GM12873 (cell line): ENCODE results near the gene GNAZ.

ENCODE experiments used
- CTCF ChIP-seq: IDR thresholded peaks from 2 replicates; pipeline ENCODE4 v1.5.1; 2012; ENCODE audit warnings: low read depth, mild to moderate bottlenecking, moderate library complexity, low read length, control low read depth; ENCODE audit not compliant: insufficient read depth; ENCODE audit errors: missing control alignments

GNAZ gene

GRCh38 chr22:23032658-23033057, 37.7 kb upstream of the GNAZ start:
- no peak for TF ChIP-seq CTCF

DNA sequence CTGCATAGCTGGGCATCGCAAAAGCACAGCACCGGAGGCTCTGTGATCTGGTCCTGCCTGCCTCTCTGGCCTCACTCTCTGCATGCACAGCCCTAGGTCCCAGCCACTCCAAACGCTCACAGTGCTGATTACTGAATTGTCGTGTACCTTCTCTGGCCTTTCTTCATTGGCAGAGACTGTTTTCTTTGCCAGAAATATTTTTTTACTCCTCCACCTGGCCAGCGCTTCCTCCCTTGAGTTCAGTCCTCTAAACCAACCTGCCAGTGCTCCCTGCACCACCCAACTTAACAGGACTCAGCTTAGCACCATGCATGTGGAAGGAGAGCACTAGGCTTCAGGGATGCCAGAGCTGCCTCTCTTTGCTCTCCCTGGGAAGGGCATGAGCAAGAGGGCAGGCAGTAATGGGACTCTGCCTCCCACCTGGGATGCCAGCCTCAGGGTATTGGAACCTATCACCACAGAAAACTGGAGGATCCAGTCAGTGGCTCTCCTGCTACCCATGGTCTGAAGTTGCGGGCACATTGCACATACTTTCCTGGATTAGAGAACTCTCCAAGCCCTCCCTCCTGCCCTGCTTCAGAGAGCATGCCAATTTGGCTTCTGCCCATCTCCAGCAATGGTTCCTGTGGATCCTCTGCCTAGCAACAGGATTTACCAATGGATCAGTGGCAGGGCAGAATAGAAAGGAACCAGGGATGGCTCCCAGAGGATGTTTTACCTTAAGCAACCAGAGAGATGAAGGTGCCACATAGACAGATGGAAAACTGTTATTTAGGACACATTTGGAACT, 37.0 kb upstream of the GNAZ start:
- no peak for TF ChIP-seq CTCF

- TF ChIP-seq CTCF: no peak
Measured at GRCh38 chr22:23034621-23035556, 35.4 kb upstream of the GNAZ start.

- TF ChIP-seq CTCF: no peak
Measured at GRCh38 chr22:23035557-23036277, 34.6 kb upstream of the GNAZ start.

- TF ChIP-seq CTCF: no peak
Measured at GRCh38 chr22:23036684-23037428, 33.5 kb upstream of the GNAZ start.

DNA sequence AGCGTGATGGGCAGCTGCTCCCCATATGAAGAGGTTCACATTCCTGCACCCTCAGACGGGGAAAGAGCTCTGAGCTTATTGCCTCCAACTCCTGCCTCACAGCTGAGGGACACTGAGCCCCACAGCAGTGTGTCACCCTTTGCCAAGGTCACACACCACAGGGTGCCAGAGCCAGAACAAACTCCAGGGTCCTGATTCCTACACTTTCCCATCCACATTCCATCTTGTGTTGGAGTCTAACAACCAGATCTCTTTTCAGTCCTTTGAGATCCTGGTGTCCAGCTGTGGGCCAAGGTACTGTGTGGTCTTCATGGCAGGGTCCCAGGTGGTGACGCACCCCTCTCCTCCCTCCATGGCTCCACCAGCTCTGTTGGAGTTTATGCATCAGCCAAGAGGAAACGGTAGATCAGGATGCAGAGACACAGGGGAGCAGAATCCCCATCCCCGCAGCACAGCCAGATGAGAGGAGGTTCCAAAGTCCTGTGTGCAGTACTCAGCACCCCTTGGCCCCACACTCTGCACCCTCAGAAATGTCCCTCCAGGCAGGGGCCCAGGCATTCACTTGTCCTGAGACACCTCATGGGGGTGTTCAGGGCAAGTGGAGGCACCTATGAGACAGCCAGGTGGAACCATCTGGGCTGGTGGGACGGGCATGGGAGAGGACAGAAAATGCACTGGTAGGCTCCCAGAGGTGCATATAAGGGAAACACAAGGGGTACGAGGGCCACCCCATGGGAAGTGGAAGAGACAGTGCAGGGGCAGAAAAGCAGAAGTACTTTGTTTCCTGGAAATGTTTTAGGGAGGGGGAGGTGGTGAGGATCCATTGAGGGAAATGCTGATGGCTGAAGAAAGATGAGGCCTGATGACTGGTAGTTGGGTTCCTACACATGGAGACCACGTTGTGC, 32.6 kb upstream of the GNAZ start:
- TF ChIP-seq CTCF: no peak
